OCI-LY3 (cell line): Measurements from ENCODE around the gene ZMIZ1.

Experiments
- H2AFZ ChIP-seq: fragments of 200-600, 300-600 bp; shearing (Covaris generic); 2 replicates; pipeline ENCODE4 v1.6.0; 2014; ENCODE audit warnings: antibody characterized with exemption, low read depth, low read length
- H3K27ac ChIP-seq: fragments of 200-600, 300-600 bp; sonication (generic); 2 replicates; pipeline ENCODE4 v1.5.1; 2014; ENCODE audit warnings: mild to moderate bottlenecking, low read length, moderate library complexity, mixed read lengths
- H3K27me3 ChIP-seq: fragments of 200-600, 300-600 bp; sonication (generic); 2 replicates; pipeline ENCODE4 v1.6.1; 2014; ENCODE audit warnings: low read depth, low read length, mixed read lengths
- H3K36me3 ChIP-seq: fragments of 200-600, 300-600 bp; sonication (generic); replicated peaks from 2 replicates; pipeline ENCODE3; 2014; ENCODE audit warnings: low read depth, low read length, mixed read lengths
- H3K4me1 ChIP-seq: fragments of 300-600, 200-600 bp; sonication (generic); 2 replicates; pipeline ENCODE4 v1.6.1; 2014; ENCODE audit warnings: low read length, mixed read lengths
- H3K4me2 ChIP-seq: fragments of 200-600, 300-600 bp; sonication (generic); 2 replicates; pipeline ENCODE4 v1.6.1; 2014; ENCODE audit warnings: low read length, mixed read lengths
- H3K4me3 ChIP-seq: fragments of 300-600, 200-600 bp; sonication (generic); 2 replicates; pipeline ENCODE4 v1.5.1; 2014; ENCODE audit warnings: antibody characterized with exemption, mild to moderate bottlenecking, low read length, moderate library complexity
- H3K79me2 ChIP-seq: fragments of 300-600, 200-600 bp; shearing (Covaris generic); 2 replicates; pipeline ENCODE4 v1.6.1; 2014; ENCODE audit warnings: mild to moderate bottlenecking, low read length, mixed read lengths
- H3K9ac ChIP-seq: fragments of 300-600, 200-600 bp; shearing (Covaris generic); 2 replicates; pipeline ENCODE4 v1.6.0; 2014; ENCODE audit warnings: mild to moderate bottlenecking, low read length, moderate library complexity
- H3K9me3 ChIP-seq: fragments of 200-600, 300-600 bp; shearing (Covaris generic); 2 replicates; pipeline ENCODE4 v1.6.1; 2014; ENCODE audit warnings: low read length, mixed read lengths; ENCODE audit not compliant: insufficient read depth
- H4K20me1 ChIP-seq: fragments of 200-600, 300-600 bp; sonication (generic); 2 replicates; pipeline ENCODE4 v1.6.1; 2016; ENCODE audit warnings: low read length, mixed read lengths; ENCODE audit not compliant: insufficient read depth
- EZH2phosphoT487 ChIP-seq: fragments of 200-600 bp; shearing (Covaris generic); IDR thresholded peaks from 2 replicates; pipeline ENCODE4 v1.6.1; 2018; ENCODE audit warnings: antibody characterized with exemption, mixed run types, low read depth
- TF ChIP-seq, protein P1 (sequence below): fragments of 200-600, 300-600 bp; sonication (generic); IDR thresholded peaks from 2 replicates; pipeline ENCODE4 v1.5.1; 2014; ENCODE audit warnings: antibody characterized with exemption, low read length, low read depth

ZMIZ1 gene

DNA sequence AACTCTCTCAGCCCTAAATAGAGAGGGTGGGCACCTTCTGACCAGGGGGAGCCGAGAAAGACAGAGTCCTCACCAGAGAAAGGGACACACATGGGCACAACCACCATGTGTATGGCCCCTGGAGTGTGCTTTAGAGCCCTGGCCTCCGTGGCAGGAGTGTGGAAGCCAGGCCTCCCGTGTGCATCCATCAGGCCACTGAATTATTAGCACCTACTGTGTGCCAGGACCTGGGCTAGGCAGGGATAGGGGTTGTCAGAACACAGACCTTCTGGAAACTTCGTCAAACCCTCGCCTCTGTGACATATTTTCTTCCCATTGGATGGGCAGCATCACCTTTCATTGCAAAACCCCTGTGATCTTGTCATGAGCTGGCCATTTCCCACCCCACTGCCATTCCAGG is 78.5 kb downstream of the ZMIZ1 start:
- H3K79me2 ChIP-seq: no peaks in the 10 kb centered on the region
- no peaks in the 10 kb centered on the region for H3K27me3 ChIP-seq
- H3K4me1 ChIP-seq: no peaks in the 10 kb centered on the region
- no peak overlapping the region for H3K4me2 ChIP-seq
- H3K9ac ChIP-seq: no peak overlapping the region
- H2AFZ ChIP-seq: no peak overlapping the region
- H3K36me3 ChIP-seq: no peaks in the 10 kb centered on the region
- no peak overlapping the region for H3K27ac ChIP-seq
- H3K4me3 ChIP-seq: no peak overlapping the region
- no peaks in the 10 kb centered on the region for H4K20me1 ChIP-seq
- no peak for TF ChIP-seq EZH2phosphoT487
- TF ChIP-seq, protein P1, sequence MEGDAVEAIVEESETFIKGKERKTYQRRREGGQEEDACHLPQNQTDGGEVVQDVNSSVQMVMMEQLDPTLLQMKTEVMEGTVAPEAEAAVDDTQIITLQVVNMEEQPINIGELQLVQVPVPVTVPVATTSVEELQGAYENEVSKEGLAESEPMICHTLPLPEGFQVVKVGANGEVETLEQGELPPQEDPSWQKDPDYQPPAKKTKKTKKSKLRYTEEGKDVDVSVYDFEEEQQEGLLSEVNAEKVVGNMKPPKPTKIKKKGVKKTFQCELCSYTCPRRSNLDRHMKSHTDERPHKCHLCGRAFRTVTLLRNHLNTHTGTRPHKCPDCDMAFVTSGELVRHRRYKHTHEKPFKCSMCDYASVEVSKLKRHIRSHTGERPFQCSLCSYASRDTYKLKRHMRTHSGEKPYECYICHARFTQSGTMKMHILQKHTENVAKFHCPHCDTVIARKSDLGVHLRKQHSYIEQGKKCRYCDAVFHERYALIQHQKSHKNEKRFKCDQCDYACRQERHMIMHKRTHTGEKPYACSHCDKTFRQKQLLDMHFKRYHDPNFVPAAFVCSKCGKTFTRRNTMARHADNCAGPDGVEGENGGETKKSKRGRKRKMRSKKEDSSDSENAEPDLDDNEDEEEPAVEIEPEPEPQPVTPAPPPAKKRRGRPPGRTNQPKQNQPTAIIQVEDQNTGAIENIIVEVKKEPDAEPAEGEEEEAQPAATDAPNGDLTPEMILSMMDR: no peak
- no peaks in the 10 kb centered on the region for H3K9me3 ChIP-seq

DNA sequence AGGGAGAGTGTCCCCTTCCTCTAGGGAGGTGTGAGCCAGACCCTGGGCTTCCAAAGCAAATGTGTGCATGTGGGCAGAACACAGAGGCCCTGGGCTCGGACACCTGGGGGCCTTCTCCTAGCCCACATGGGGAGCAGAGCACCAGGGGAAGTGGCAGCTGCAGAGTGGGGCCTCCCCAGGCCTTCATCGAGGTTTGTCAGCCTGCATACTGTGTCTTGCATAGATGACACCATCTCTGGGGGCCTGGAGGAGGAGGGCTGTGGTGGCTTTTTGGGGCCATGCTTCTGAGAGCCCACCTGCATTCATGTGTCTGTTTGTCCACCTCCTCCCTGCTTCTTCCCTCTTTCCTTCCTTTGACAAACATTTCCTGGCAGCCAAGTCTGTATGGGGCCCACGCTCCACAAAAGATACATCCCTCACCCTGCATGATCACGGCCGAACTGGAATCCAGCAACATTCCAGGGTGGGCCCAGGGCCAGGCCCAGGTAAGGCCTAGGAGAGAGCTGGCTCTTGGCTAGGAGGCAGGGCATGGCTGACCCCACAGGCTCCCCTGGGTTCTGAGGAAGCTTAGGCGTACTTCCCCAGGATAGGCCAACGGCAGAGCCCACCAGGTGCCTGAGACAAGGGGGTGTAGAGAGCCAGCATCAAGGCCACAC is 79.2 kb downstream of the ZMIZ1 start:
- no peaks in the 10 kb centered on the region for H3K79me2 ChIP-seq
- no peak overlapping the region for H3K27ac ChIP-seq
- no peak overlapping the region for H3K4me3 ChIP-seq
- no peak overlapping the region for H2AFZ ChIP-seq
- H3K27me3 ChIP-seq: no peaks in the 10 kb centered on the region
- no peaks in the 10 kb centered on the region for H3K9me3 ChIP-seq
- no peaks in the 10 kb centered on the region for H4K20me1 ChIP-seq
- TF ChIP-seq EZH2phosphoT487: no peak
- TF ChIP-seq, protein P1: no peak
- H3K9ac ChIP-seq: no peak overlapping the region
- no peaks in the 10 kb centered on the region for H3K4me1 ChIP-seq
- no peak overlapping the region for H3K4me2 ChIP-seq
- no peaks in the 10 kb centered on the region for H3K36me3 ChIP-seq

DNA sequence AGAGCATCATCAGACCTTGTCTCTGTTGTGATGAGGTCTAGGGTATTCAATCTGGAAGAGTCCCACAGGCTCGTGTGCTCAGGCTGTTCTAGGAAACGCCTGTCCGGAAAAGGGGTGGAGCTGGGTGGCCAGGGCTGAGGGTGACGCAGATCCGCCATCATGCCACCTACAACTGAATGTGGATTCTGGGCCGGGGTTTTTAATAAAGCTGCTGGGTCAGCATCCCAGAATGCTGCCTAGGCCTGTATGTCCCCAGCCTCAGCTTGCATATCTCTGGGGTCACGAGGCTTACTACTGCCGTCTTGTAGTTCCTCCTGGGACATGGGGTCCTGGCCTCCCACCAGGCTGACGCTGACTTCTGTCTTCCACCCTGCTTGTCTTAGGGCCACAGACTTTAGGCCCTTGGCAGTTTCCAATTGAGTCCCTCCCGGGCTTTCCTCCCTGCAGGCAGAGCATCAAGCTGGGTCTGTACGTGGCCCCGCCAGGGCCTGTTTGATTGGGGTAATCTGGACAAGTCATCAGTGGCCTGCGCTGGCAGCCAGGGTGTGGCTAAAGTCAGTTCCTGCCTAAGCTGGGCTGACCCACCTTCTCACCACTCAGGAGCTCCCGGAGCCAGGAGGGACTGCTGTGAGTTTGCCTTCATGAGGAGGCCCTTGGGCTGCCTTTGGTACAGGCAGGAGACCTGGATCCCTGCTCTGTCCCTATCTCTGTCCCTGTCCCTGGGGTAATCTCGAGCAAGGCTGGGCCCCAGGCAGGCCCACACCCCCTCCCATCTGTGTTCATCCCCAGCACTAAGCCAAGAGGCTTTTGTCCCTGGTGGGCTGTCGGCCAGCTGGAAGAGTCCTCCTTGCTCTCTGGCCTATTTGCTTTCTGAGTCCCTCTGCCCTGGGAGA is 79.9 kb downstream of the ZMIZ1 start:
- no peaks in the 10 kb centered on the region for H3K27me3 ChIP-seq
- no peaks in the 10 kb centered on the region for H4K20me1 ChIP-seq
- H3K4me2 ChIP-seq: no peak overlapping the region
- H3K9me3 ChIP-seq: no peaks in the 10 kb centered on the region
- no peak overlapping the region for H3K27ac ChIP-seq
- no peaks in the 10 kb centered on the region for H3K4me1 ChIP-seq
- H3K79me2 ChIP-seq: no peaks in the 10 kb centered on the region
- H2AFZ ChIP-seq: no peak overlapping the region
- H3K4me3 ChIP-seq: no peak overlapping the region
- no peak for TF ChIP-seq EZH2phosphoT487
- TF ChIP-seq, protein P1: no peak
- no peaks in the 10 kb centered on the region for H3K36me3 ChIP-seq
- H3K9ac ChIP-seq: no peak overlapping the region

DNA sequence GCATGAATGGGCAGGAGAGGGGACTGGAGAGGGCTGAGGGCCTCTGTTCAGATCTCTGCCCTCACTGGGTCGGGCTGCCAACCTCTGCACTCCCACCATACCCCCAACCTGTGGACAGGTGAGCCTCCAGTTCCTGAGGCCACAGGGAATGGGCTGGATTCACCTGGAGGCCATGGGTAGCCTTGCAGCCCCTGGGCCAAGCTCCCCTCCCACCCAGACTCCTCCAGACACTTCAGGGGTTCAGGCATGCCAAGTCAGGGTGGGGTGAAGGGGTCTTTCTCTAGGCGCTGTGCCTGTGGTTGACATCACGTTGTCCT is 80.5 kb downstream of the ZMIZ1 start:
- Histone ChIP-seq H3K27me3 (no peaks in the 10 kb centered on the region), H4K20me1 (no peaks in the 10 kb centered on the region), H2AFZ (no peak overlapping the region), H3K79me2 (no peaks in the 10 kb centered on the region), H3K27ac (no peak overlapping the region), H3K4me2 (no peak overlapping the region), H3K9ac (no peak overlapping the region), H3K4me1 (no peaks in the 10 kb centered on the region), H3K9me3 (no peaks in the 10 kb centered on the region), H3K36me3 (no peaks in the 10 kb centered on the region), H3K4me3 (no peak overlapping the region)
- TF ChIP-seq, protein P1: no peak
- TF ChIP-seq EZH2phosphoT487: no peak
